ENCODE results near the gene ABR.

DNA sequence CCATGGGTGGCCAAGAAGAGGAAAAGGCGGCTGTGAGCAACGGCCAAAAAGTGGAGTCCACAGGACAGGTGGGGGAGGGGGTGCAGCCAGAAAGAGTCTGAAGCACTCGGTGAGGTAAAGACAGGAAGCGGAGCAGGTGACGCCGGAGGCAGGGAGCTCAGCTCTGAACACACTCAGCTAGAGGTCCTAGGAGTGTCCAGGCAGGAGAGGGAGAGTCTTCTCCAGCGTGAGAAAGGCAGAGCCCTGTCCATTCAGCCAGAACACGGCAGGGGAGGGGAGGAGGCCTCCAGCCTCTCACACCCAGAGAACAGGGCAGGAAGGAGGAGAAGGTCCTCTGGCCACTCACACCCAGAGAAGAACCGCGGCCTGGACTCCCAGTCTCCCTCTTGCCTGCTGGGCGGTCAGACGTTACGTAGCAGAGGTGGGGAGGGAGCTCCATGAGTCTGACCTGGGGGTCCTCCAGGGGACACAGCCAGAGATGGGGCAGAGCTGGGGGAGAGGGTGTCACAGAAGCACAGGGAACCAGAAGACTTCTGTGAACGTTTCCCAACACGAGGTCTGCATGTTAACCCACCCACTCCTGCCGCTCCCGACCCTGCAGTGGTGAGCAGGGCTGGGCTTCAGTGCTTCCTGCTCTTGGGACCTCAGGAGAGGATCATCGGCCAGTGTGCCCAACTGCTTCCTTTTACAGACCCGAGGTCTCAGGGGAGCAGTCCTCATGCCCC is 89.2 kb downstream of the ABR start:
- TF ChIP-seq, protein P1, sequence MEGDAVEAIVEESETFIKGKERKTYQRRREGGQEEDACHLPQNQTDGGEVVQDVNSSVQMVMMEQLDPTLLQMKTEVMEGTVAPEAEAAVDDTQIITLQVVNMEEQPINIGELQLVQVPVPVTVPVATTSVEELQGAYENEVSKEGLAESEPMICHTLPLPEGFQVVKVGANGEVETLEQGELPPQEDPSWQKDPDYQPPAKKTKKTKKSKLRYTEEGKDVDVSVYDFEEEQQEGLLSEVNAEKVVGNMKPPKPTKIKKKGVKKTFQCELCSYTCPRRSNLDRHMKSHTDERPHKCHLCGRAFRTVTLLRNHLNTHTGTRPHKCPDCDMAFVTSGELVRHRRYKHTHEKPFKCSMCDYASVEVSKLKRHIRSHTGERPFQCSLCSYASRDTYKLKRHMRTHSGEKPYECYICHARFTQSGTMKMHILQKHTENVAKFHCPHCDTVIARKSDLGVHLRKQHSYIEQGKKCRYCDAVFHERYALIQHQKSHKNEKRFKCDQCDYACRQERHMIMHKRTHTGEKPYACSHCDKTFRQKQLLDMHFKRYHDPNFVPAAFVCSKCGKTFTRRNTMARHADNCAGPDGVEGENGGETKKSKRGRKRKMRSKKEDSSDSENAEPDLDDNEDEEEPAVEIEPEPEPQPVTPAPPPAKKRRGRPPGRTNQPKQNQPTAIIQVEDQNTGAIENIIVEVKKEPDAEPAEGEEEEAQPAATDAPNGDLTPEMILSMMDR (IDR thresholded peaks at IDR 0.05; ENCODE audit: low read depth, low read length) = no peak
- no peak for TF ChIP-seq EZH2phosphoT487 (IDR thresholded peaks at IDR 0.05; ENCODE audit: low read depth)

Measured in OCI-LY3 (cell line).